ENCODE measurements around the gene ADD3.

Gene ADD3

DNA sequence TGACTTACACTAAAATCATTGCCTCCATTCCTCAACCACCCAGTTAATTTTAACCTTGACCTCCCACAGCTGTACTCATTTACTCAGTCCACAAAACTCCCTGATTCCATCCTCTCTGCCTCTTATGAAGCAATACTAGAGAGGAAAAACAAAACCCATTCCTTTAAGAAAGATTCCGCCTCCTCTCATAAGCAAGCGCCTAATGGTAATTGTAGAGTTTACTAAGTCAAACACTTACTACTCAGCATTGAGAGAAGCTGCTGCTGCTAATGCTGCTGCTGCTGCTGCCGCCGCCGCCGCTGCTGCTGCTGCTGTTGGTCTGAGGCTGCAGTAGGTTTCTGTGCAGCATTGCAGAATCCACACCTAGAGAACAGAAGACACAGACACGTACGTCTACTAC is 2.1 kb upstream of the ADD3 start:
- DNase-seq, result no peak

DNA sequence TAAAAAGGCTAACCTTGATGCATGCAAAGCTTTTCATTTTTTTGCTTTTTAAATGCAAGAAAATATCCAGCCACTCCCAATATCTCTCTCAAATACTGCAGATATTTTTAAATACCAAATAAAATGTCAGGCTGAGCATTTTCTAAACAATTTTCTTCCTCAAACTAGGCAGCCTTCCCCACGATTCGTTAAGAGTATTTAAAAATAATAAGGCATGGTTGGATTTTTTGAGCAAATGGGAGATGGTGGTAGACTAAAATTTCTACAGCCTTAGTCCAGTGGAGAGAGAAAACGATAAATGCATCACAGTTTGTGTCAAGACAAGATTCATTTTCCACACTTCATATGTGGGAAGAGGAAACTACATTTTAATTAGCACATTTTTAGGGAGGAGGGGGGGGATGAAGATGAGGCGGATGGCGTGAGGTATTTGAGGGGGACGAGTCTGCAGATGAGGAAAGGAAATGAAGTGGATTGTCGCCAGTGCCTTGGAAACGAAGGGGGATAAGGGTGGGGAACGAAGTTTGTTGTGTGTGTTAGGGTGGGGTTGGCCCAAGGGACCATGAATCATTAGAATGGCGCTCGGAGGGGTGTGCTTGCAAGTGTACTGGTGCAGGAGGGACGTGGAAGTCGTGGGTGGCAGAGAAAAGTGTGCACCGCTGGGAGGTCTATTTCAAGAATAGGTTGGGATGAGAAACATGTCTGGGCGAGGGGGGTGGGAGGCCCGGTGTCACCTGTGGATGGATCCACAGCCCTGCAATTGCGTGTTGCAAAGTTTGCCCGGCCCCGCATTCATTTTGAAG is 1.2 kb upstream of the ADD3 start:
- DNase-seq, result no peak

DNA sequence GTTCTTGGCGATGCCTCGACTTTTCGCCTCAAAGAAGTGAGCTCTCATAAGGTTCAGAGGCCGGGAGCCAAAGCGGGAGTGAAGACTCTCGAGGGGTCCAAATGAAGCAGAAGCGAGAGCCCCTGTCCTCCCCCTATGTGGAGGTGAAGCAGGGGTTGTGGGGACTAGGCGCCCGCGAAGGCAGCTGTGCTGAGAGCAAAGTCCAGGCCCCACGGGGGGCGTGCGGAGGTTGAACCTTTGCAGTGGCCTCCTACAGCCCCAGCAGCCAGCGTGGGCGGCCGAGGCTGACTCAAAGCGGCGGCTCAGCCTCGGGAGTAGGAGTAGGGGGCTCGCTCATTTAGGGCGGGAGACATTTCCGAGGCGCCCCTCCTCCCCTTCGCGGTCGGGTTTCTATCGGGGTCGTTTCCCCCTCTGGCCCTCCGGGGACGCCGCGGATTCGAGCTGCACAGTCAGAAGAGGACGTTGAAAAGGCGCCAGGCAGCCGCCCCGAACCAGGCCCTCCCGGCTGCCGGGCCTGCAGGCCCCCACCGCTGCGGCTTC is 553 bp upstream of the ADD3 start:
- DNase-seq, result peak; percentile 64

DNA sequence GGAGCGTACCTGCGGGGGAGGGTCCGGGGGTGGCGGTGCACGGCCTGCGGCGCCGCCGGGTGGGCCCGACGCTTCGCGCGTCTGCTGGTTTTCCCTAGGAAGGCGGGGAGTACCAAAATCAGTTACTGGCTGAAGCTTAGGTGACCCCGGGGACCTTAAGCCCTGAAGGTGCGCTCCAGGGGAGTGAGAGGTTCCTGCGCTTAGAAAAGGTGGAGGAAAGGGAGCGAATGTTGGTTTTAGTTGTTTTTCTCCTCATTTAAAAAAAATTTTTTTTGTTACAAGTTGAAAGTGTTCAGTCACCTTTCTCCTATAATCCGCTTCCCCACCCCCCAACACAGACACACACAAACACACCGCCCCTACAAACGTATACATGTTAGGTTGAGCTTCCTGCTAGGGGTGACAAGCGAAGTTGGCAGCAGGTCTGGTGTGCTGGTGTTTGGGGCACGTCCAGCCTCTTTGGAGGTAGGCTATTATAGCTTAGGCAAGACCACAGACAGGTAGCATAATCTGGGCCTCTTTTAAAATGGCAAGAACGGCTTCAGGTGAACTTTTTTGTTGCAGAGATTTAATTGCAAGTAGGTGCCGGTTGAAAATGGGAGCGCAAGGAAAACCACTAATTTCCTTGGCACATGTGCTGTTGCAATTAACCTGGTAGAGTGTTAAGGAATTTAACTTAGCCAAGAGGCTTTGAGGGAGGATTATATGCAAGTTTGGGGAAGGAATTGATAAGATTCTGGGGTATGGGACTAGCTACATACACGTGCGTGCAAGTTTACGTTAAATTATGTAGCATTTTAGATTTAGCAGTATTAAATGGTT is 945 bp downstream of the ADD3 start:
- DNase-seq, result peak; percentile 24

DNA sequence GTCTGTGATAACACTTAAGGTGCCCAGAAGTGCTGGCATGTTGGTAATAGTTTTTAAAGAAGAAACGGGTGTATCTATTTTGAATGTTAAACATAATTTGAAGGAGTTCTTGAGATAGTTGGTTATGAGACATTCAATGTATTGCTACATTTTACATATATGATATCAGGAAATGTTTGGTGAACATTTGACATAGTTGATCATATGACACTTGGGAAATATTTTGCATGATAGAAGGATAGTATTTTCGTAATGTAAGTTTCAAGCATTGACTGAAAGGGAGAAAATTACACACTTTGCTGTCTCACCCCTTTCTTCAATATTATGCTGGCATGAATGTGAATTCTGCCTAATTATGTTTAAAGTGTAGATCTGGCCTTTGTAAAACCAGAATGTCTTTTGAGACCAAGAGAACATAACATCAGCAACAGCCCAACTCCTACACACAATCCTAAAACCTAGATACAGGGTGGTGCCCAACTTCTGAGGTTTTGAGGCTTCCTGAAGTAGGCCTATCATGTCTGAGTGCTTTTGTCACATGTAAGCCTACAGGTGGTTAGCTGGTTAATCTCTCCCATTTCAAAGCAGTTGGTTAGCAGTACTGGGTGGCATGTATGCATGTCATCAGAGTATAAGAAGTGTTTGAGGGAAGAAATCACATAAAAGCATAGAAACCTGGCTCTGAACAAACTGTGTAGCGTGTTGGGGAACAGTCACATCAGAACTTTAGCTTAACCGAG is 2.1 kb downstream of the ADD3 start:
- no peak for DNase-seq

DNA sequence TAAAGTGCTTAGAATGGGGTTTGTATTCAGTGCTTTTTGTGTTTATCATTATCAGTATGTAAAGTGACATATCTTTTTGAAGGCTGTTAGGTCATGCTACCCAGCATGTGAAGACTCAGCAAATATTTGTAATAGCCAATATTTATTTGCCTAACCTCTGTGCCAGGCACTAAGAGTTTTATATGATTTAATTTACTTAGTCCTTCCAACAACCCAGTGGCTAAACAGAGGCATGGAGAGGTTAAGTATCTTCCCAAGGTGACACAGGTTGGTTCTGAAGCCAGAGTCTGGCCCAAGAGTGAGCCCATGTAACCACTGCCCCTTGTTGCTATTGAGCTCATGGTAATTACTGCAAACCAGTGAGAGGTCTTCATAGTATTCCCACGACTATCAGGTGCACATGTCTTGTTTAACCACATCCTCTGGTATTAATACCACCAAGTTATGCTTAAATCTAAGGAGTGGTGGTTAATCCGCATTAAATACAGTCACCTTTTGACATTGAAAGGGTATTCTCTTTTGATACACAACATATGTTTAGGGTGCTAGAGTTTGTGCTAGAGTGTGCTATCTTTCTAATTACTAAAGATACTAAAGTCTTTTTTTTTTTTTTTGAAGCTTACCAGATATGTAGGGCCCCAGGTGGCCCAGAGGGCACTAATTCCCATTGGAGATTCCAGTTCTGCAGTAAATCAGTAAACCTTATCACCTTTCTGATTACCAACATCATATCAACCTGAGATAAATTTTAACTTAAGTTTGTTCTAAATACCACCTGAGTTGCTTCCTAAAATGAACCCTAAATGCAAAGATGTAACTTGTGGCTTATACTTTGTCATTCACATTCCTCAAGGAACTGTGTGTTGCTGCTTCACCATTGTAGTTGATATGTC is 2.9 kb downstream of the ADD3 start:
- DNase-seq, result no peak

- DNase-seq, result no peak
Measured at GRCh38 chr10:110011681-110012080, 3.9 kb downstream of the ADD3 start.

DNA sequence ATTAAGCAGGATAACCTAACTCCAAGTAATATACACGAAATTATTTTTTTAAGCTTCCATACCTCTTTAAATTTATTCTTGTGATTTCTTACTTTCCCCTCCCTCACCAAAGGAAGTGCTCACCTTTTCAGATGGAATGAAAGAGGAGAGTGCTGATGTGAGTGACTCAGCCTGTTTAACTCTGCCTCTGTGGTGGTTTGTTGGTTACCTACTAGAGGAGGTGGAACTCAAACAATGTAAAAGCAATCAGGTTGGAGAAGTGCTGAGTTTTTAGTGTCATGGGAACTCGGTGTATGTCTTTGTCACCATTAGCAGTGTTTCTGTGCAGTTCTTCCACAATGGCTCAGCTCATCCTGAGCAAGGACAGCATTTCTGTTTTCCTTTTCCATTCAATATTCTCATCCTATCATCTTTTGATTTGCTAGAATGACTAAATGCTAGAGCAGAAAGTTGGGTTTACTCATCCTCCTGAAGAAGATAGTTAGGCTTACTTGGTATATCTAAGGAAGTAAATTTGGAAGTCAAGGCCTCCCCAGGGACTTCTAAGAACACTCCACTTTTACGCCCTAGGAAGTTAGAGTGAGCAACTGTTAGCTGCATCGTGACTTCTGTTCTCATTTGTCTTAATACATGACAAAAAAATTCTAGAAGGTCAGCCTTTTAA is 6.0 kb downstream of the ADD3 start:
- DNase-seq, result no peak

DNA sequence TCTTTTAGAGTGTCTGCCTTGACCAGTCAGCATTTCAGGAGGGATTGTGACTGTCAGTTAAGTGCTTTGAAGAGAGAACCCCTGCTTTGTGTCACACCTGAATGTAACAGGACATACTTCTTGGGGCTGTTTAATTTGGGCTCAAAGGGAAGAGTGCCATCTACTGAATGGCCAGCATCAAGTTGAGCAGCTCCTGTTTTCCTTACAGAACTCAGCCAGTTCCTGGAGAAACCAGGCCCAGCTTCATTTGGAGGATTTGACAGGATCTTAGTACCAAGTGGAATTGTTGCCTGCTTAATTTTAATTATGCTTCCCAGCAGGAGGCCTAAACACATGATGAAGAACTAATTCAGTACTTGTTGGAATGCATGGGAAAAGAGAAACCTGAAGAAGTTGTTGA is 8.3 kb downstream of the ADD3 start:
- DNase-seq, result no peak

- DNase-seq, result no peak
Measured at GRCh38 chr10:110017052-110017451, 9.3 kb downstream of the ADD3 start.

GRCh38 chr10:110017907-110018306 is 10.1 kb downstream of the ADD3 start:
- DNase-seq, result no peak

DNA sequence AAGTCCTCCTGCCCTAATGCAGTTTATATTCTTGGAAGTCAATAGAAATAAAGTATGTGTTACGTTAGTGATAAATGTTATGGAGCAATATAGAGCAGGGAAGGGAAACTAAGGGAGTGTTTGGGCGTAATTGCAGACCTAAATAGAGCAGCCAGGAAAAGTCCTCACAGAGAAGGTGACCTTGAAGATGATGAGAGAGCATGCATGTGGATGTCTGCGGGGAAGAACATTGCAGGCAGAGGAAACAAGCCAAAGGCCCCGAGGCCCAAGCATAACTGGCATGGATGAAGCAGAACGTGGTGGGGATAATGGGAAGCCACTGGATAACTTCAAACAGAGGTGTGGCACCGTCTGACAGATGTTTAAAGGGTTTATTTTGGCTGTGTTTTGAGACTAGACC is 12.5 kb downstream of the ADD3 start:
- no peak for DNase-seq

DNA sequence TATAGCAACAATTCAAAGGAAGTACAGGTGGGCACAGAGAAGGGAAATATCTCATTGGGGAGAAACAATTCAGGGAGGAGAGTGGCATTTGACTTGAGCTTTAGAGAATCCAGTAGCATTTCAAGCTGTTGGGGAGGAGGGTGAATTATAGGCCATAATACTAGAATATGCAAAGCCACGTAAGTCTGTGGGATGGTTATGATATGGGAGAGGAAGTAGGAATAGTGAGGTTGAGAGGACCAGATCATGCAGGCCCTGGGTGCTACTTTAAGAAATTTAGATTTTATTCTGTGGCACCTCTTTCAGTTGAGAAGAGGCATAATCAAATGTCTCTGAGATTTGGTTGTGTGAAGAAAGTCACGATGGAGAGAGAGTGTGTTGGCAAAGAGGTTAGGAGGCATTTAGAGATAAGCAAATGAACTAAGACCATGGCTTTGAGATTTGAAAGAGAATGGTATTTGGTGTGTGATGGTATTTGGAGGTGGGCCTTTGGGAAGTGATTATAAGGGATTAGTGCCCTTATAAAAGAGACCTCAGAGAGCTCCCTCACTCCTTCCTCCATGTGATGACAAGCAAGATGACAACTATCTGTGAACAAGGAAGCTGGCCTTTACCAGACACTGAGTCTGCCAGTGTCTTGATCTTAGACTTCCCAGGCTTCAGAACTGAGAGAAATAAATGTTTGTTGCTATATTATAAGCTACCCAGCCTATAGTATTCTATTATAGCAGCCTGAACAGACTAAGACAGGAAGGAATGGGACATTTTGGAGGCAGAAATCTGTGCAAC is 15.1 kb downstream of the ADD3 start:
- no peak for DNase-seq

- DNase-seq, result no peak
Measured at GRCh38 chr10:110023785-110024465, 16.1 kb downstream of the ADD3 start.

DNA sequence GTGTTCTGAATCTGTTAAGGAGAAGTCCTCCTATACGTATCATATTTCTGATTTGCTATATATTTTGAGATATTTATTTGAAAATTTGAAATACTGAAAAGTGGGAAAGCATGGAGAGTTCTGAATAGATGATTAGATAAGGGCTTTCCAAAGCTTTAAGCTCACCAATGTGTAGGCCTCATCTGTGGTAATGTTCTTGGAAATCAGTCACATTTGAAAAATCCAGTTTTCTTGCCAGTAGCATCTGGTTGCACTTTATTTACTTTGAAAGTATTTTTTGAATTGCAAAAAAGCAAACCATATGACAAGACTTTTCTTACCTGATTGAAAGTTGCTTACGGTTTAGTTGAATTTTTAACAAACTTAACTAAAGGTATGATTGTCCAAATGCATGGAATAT is 21.7 kb downstream of the ADD3 start:
- DNase-seq, result no peak

- DNase-seq, result no peak
Measured at GRCh38 chr10:110032801-110033700, 25.3 kb downstream of the ADD3 start.

- DNase-seq, result no peak
Measured at GRCh38 chr10:110033701-110034235, 26.0 kb downstream of the ADD3 start.

GRCh38 chr10:110034596-110034995 is 26.8 kb downstream of the ADD3 start:
- DNase-seq, result no peak
